GM12878 (cell line): ENCODE data around the gene SCAMP5. TPM values are rescaled to one million over a fixed set of nuclear protein-coding genes. Genes with fewer than 3 reads are reported as not detected.

ENCODE experiments used
- BHLHE40 ChIP-seq, 2 experiments: fragments of 450-650 bp in 1 of 2; IDR thresholded peaks; 2 replicates each; pipeline ENCODE4 v1.6.1; 2011 to 2017; ENCODE audit warnings: low read depth in 2 of 2, borderline replicate concordance in 1 of 2, improper control_type of control experiment in 1 of 2, low read length in 1 of 2, mild to moderate bottlenecking in 1 of 2
- CREB1 ChIP-seq: IDR thresholded peaks from 2 replicates; pipeline ENCODE4 v1.6.1; 2012; ENCODE audit warnings: low read depth, mild to moderate bottlenecking, inconsistent platforms
- CUX1 ChIP-seq: IDR thresholded peaks from 2 replicates; pipeline ENCODE4 v1.6.1; 2012; ENCODE audit warnings: improper control_type of control experiment, low read depth, low read length; ENCODE audit not compliant: insufficient replicate concordance
- E2F4 ChIP-seq: IDR thresholded peaks from 2 replicates; pipeline ENCODE4 v1.6.1; 2012; ENCODE audit warnings: low read depth, low read length, improper control_type of control experiment
- FOS ChIP-seq: IDR thresholded peaks from 3 replicates; pipeline ENCODE4 v1.6.1; 2011; ENCODE audit warnings: borderline replicate concordance; ENCODE audit not compliant: insufficient read length; ENCODE audit errors: extremely low read depth
- HCFC1 ChIP-seq: fragments of 150-350 bp; IDR thresholded peaks from 2 replicates; pipeline ENCODE4 v1.6.1; 2014; ENCODE audit warnings: low read length
- MEF2A ChIP-seq: IDR thresholded peaks from 2 replicates; pipeline ENCODE4 v1.6.1; 2011; ENCODE audit warnings: low read depth, mild to moderate bottlenecking, low read length, moderate library complexity; ENCODE audit not compliant: insufficient read depth
- MEF2B ChIP-seq: fragments of 450-650 bp; IDR thresholded peaks from 2 replicates; pipeline ENCODE4 v1.6.1; 2018; ENCODE audit warnings: mild to moderate bottlenecking, moderate library complexity; ENCODE audit not compliant: partially characterized antibody, poor library complexity, severe bottlenecking
- MLLT1 ChIP-seq: fragments of 450-650 bp; IDR thresholded peaks from 2 replicates; pipeline ENCODE4 v1.6.1; 2016; ENCODE audit warnings: mild to moderate bottlenecking
- MTA3 ChIP-seq: IDR thresholded peaks from 2 replicates; pipeline ENCODE4 v1.6.1; 2012; ENCODE audit warnings: low read length, inconsistent platforms, borderline replicate concordance
- NFYB ChIP-seq: IDR thresholded peaks from 2 replicates; pipeline ENCODE4 v1.6.1; 2011; ENCODE audit warnings: low read depth, mild to moderate bottlenecking, low read length, improper control_type of control experiment, moderate library complexity; ENCODE audit not compliant: insufficient read depth
- RAD21 ChIP-seq: IDR thresholded peaks from 2 replicates; pipeline ENCODE4 v1.6.1; 2011; ENCODE audit warnings: mild to moderate bottlenecking, low read depth, low read length, moderate library complexity; ENCODE audit not compliant: insufficient read depth
- RB1 ChIP-seq: fragments of 450-650 bp; formaldehyde crosslinking; IDR thresholded peaks from 2 replicates; pipeline ENCODE4 v1.6.1; 2017; ENCODE audit warnings: mild to moderate bottlenecking, borderline replicate concordance
- RUNX3 ChIP-seq: IDR thresholded peaks from 2 replicates; pipeline ENCODE4 v1.6.1; 2012; ENCODE audit warnings: low read length, inconsistent platforms
- YBX1 ChIP-seq: fragments of 450-650 bp; IDR thresholded peaks from 2 replicates; pipeline ENCODE4 v1.6.1; 2016; ENCODE audit warnings: antibody characterized with exemption
- ZBTB4 ChIP-seq: fragments of 450-650 bp; formaldehyde crosslinking; IDR thresholded peaks from 2 replicates; pipeline ENCODE4 v1.4.0; 2022; ENCODE audit warnings: mild to moderate bottlenecking, moderate library complexity
- polyA plus RNA-seq, 11 experiments: library from polyadenylated mRNA; depleted of rRNA in 4 of 11; unstranded in 6 of 11; stranded (reverse) in 5 of 11; fragments of >200 nt; fragmentation: Nextera tagmentation in 4 of 11; fragmentation: Illumina TruSeq in 1 of 11; extraction: Ambion mirVana in 4 of 11; extraction: Trizol in 1 of 11; gene quantifications; 1 replicate in 1 of 11; 2 replicates in 10 of 11; pipeline versions ENCODE4 v1.2.1 to v1.2.3, GENCODE V29; 2011 to 2016; ENCODE audit warnings: inconsistent platforms in 2 of 11, missing spikeins in 2 of 11, low read depth in 1 of 11
- total RNA-seq, 4 experiments: library from RNA; depleted of rRNA in 3 of 4; stranded (reverse); fragments of >200 nt in 3 of 4; fragmentation: Illumina TruSeq in 1 of 4; extraction: Trizol in 1 of 4; gene quantifications; 2 replicates each; pipeline versions ENCODE4 v1.2.1 to v1.2.3, GENCODE V29; 2013 to 2021
- TF ChIP-seq, protein P1 (sequence below): IDR thresholded peaks from 2 replicates; pipeline ENCODE4 v1.6.1; 2011; ENCODE audit warnings: low read depth, mild to moderate bottlenecking, low read length, moderate library complexity, borderline replicate concordance; ENCODE audit errors: extremely low read depth

The SCAMP5 gene
- total and polyA plus RNA-seq, 10 of the 15 experiments (the other 5 are each of a cell fraction or from before 2014, with no cell fraction given): 1.6 to 41.6 (median 16.9) TPM

DNA sequence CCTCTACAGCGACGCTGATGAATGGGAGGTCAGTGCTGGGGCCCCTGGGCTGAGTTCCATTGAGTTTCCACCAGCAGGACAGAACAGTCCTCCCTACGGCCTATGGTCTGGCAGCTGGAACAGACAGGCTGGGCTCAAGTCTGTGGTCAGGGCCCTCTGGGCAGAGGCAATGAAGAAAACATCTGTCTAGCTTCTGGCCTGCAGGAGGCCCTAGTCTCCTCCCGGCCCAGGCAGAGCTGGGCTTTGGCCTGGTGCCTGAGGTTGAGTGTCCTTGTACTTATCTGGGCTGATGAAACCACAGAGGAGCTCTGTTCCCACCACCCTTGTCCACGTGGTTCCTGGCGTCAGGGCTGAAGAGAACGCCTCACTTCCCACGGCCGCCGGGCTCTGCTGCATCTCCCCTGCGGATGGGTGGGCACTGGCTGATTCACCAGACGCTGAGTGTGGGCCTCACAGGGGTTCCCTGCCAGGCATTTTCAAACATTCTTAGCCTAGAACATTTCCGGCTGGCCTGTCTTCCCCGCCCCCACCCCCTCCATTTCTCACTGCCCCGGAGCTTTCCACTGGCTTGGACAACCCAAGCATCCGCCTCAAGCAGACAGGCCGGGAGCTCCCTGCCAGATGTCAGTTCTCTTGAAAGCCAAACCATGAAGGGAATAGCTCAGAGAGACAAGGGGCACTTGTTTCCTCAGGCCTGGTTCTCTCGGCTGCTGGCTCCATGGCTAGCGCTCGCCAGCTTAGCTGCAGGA lies 48.3 kb downstream of the SCAMP5 start (continued):
- no peak for TF ChIP-seq HCFC1
- TF ChIP-seq MEF2A: no peak
- TF ChIP-seq, protein P1, sequence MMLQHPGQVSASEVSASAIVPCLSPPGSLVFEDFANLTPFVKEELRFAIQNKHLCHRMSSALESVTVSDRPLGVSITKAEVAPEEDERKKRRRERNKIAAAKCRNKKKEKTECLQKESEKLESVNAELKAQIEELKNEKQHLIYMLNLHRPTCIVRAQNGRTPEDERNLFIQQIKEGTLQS: no peak; the same call in 1 of the 2 replicates
- TF ChIP-seq MTA3: no peak
- no peak for TF ChIP-seq YBX1
- TF ChIP-seq ZBTB4 (CRISPR knock-in tag): no peak
- TF ChIP-seq MEF2B: peak; percentile 83
- TF ChIP-seq RAD21: peak; percentile 59
- TF ChIP-seq E2F4: no peak
- peak in 1 of 2 experiments; percentile 38; a peak in 2 of 4 replicates for TF ChIP-seq BHLHE40 (IDR thresholded peaks at IDR 0.05; ENCODE audit: borderline replicate concordance in 1 of 2, low read depth in 2 of 2, low read length in 1 of 2)
- no peak for TF ChIP-seq RUNX3
- TF ChIP-seq CREB1: no peak
- no peak for TF ChIP-seq FOS
- TF ChIP-seq RB1: 0 out of 2 replicates have a peak, but pooled peaks have one; percentile 3
- peak; percentile 40; the same call in 1 of the 2 replicates for TF ChIP-seq MLLT1
- TF ChIP-seq CUX1: peak; percentile 87
- no peak for TF ChIP-seq NFYB
